ENCODE data around the gene ZNF600.
A peak's percentile ranks its signal among the peaks of the same experiment; 100 is the strongest.
"Not testable (repeated sequence)": the region's sequence is repeated elsewhere in the genome, so short reads cannot be mapped to it uniquely, and the experiment has no call there.

Gene ZNF600

DNA sequence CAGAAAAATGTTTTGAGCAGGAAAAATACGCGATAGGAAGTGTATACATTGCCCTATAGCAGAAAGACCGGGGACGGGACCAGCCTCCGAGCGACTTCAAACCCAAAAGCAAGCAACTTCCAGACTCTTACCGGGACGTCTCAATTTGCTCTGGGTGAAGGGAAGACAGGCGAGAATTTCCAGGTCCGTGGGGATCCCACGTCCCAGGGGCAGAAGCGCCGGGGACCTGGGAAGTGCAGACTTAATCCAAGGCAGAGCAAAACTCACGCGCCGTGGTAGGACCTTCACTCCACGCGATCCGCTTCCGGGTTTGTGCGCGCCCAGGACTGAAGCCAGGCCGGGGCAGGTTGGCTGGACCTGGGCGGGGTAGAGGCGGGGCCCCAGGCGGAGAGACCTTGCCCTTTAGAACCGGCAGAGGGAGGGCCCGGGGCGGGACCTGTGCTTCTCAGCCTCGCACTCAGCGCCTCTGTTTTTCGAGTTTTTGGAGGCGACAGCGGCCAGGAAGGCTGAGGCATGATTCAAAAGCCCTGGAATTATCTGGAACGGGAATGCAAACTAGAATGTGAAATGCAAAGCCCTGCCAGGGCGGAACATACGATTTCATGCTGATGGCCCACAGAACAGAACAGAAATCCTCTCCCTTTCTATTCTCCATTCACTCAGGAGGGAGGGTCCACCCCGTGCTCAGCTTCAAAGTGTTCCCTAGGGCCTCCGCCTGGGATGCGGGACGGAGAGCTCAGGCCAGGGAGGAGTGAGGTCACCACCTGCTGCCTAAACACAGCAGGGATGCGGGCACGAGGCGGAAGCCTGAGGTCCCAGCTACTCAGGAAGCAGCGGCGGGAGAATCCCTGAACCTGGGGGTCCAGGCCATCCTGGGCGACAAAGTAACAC is at the start of gene ZNF600:
TSS of gene ZNF600 (minus strand) at position 328 of the 891 bp plus-strand sequence. CDS start 7,903 bp downstream, outside the sequence.
- peak; percentile 84 for DNase-seq (ENCODE audit: low spot score)
- TF ChIP-seq CTCF (IDR thresholded peaks at IDR 0.05; ENCODE audit: borderline replicate concordance, control extremely low read depth, extremely low read depth, insufficient read depth, missing control alignments): peak; percentile 6

GRCh38 chr19:52834289-52834688 is 47.7 kb upstream of the ZNF600 start:
- in situ Hi-C loops (cut with MboI; ENCODE audit: low sequenced_read_pairs, unreplicated experiment); DNase-seq (ENCODE audit: low spot score): not testable (repeated sequence)

More for the DNA sequence above, at the start of gene ZNF600:
- in situ Hi-C loops (cut with MboI; ENCODE audit: low sequenced_read_pairs, unreplicated experiment): not testable (repeated sequence)

GRCh38 chr19:52833541-52833940 is 47.0 kb upstream of the ZNF600 start:
- in situ Hi-C loops (cut with MboI; ENCODE audit: low sequenced_read_pairs, unreplicated experiment); DNase-seq (ENCODE audit: low spot score): not testable (repeated sequence)

GRCh38 chr19:52829866-52830265 is 43.3 kb upstream of the ZNF600 start:
- DNase-seq (ENCODE audit: low spot score); in situ Hi-C loops (cut with MboI; ENCODE audit: low sequenced_read_pairs, unreplicated experiment): not testable (repeated sequence)

GRCh38 chr19:52825765-52826164 is 39.2 kb upstream of the ZNF600 start:
- no peak for DNase-seq (ENCODE audit: low spot score)
- TF ChIP-seq CTCF (IDR thresholded peaks at IDR 0.05; ENCODE audit: borderline replicate concordance, control extremely low read depth, extremely low read depth, insufficient read depth, missing control alignments): no peak
- in situ Hi-C loops (cut with MboI; ENCODE audit: low sequenced_read_pairs, unreplicated experiment): no loop called here

DNA sequence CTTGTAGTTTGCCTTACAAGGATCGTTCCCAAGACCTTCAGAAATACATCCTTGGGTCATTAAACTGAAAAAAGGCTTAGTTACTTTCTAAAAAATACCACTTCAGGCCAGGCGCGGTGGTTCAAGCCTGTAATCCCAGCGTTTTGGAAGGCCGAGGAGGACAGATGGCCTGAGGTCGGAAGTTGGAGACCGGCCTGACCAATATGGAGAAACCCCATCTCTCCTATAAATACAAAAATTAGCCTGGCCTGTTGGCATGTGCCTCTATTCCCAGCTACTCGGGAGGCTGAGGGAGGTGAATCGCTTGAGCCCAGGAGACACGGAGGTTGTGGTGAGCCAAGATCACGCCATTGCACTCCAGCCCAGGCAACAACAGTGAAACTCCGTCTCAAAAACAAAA is 37.1 kb upstream of the ZNF600 start:
- TF ChIP-seq CTCF (IDR thresholded peaks at IDR 0.05; ENCODE audit: borderline replicate concordance, control extremely low read depth, extremely low read depth, insufficient read depth, missing control alignments): no peak
- DNase-seq (ENCODE audit: low spot score): no peak
- in situ Hi-C loops (cut with MboI; ENCODE audit: low sequenced_read_pairs, unreplicated experiment): no loop called here

- in situ Hi-C loops (cut with MboI; ENCODE audit: low sequenced_read_pairs, unreplicated experiment): not testable (repeated sequence)
- peak; percentile 47 for DNase-seq (ENCODE audit: low spot score)
These were observed 34.8 kb upstream of the ZNF600 start, which contains the start of gene ZNF28 for GRCh38 chr19:52821204-52821960. Gene ZNF28, minus strand, starts transcription at chr19:52821633. Its CDS starts 3,675 bp downstream, at chr19:52817958.

GRCh38 chr19:52820472-52821203 is 34.0 kb upstream of the ZNF600 start:
- in situ Hi-C loops (cut with MboI; ENCODE audit: low sequenced_read_pairs, unreplicated experiment): not testable (repeated sequence)
- DNase-seq (ENCODE audit: low spot score): peak; percentile 12

DNA sequence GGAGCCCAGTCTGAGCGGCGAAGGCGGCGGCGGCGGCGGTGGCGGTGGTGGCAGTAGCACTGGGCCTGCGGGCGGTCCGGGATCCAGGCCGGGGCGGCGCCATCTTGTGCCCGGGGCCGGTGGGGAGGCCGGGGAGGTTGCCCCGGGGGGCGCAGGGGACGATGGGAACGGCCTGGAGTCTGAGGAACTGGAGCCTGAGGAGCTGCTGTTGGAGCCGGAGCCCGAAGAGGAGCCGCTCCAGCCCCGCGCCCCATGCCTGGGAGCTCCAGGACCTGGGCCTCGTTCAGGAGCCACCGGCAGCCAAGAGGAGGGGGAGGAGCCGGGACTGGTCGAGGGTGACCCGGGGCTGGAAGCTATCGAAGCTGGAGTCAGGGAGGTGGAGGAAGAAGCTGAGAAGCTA is 23.2 kb upstream of the ZNF600 start:
- no peak for TF ChIP-seq CTCF (IDR thresholded peaks at IDR 0.05; ENCODE audit: borderline replicate concordance, control extremely low read depth, extremely low read depth, insufficient read depth, missing control alignments)
- in situ Hi-C loops (cut with MboI; ENCODE audit: low sequenced_read_pairs, unreplicated experiment): no loop called here
- DNase-seq (ENCODE audit: low spot score): no peak

- DNase-seq (ENCODE audit: low spot score); in situ Hi-C loops (cut with MboI; ENCODE audit: low sequenced_read_pairs, unreplicated experiment): not testable (repeated sequence)
These were observed 13.5 kb upstream of the ZNF600 start for GRCh38 chr19:52799950-52800640.

Data from GM13976 (cell line).